Loucy (cell line): ENCODE data around the gene SHCBP1L.

ENCODE experiments used
- EZH2phosphoT487 ChIP-seq: fragments of 200-600 bp; IDR thresholded peaks from 2 replicates; pipeline ENCODE4 v1.6.1; 2018; ENCODE audit warnings: antibody characterized with exemption, mild to moderate bottlenecking, moderate library complexity, borderline replicate concordance
- TF ChIP-seq, protein P1 (sequence below): fragments of 200-600 bp; sonication (generic); conservative IDR thresholded peaks from 2 replicates; pipeline ENCODE4 v1.5.1; 2014; ENCODE audit warnings: mild to moderate bottlenecking, antibody characterized with exemption, low read length

DNA sequence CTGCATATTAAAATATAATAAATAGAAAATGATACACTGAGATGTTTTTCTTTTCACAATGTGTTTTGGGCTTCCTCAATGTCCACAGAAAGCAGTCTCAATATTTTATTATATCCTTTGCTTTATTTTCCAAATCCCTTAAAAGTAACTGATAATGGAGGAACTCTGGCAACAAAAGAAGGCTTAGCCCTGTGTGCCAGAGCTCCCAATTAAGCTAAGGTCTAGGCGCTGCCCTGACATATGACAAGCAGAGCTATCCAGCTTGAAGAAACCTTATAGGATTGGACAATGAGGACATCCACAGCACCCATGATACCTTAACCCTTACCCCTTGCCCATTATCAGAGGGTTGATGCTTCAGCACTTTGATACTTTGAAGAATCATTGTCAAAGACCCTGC is 12.9 kb upstream of the SHCBP1L start:
- TF ChIP-seq, protein P1, sequence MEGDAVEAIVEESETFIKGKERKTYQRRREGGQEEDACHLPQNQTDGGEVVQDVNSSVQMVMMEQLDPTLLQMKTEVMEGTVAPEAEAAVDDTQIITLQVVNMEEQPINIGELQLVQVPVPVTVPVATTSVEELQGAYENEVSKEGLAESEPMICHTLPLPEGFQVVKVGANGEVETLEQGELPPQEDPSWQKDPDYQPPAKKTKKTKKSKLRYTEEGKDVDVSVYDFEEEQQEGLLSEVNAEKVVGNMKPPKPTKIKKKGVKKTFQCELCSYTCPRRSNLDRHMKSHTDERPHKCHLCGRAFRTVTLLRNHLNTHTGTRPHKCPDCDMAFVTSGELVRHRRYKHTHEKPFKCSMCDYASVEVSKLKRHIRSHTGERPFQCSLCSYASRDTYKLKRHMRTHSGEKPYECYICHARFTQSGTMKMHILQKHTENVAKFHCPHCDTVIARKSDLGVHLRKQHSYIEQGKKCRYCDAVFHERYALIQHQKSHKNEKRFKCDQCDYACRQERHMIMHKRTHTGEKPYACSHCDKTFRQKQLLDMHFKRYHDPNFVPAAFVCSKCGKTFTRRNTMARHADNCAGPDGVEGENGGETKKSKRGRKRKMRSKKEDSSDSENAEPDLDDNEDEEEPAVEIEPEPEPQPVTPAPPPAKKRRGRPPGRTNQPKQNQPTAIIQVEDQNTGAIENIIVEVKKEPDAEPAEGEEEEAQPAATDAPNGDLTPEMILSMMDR, result no peak
- no peak for TF ChIP-seq EZH2phosphoT487
